HTR-8/SVneo (cell line): ENCODE measurements around the gene TRIM58.
A peak's percentile ranks its signal among the peaks of the same experiment; 100 is the strongest.

Experiments used
- DNase-seq: peaks from one replicate; pipeline ENCODE4 v3.0.0; 2011; ENCODE audit warnings: low spot score, mixed read lengths; ENCODE audit not compliant: insufficient read length
- FAIRE-seq: peaks from 2 replicates; lab custom pipeline; 2011; peaks lifted over from hg19 to GRCh38; lab: Jason Lieb, UNC

The TRIM58 gene

DNA sequence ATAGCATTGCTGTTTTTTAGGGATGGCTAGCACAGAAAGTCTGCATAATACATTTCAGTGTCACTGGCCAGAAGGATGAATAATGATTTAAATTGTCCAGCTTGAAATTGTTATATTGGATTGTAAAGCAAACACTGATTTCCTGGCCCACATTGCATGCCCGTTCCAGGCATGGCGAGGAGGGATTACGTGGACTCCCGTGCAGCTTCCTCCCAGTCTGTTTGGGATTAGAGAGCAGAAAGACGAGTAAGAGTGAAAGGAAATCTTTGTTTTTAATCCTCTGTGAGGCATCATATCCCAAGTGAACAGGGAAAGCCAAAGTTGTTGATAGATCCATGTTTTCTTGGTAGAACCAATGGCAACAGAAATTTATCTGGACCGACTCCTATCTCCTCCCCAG, 8.4 kb downstream of the TRIM58 start:
- FAIRE-seq (no peak), DNase-seq (no peak)

DNA sequence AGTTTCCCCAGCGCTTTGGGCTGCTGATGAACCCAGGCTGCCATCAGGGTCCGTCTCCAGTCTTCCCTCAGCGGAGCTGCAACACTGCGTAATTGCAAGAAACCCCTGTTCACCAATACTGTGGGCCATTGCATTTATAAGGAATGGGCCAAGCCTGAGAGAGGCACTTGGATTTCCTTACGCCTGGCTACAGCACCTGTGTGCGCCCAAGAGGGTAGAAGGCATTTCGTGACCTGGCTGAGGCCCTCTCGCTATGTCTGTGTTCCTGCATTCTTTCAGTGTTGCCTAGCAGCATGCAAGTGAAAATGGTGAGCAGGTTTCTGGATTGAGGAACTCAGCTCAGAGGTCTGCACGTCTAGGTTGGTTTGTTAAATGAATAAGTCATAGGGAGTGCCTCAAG, 26.4 kb downstream of the TRIM58 start:
- FAIRE-seq: no peak
- no peak for DNase-seq

DNA sequence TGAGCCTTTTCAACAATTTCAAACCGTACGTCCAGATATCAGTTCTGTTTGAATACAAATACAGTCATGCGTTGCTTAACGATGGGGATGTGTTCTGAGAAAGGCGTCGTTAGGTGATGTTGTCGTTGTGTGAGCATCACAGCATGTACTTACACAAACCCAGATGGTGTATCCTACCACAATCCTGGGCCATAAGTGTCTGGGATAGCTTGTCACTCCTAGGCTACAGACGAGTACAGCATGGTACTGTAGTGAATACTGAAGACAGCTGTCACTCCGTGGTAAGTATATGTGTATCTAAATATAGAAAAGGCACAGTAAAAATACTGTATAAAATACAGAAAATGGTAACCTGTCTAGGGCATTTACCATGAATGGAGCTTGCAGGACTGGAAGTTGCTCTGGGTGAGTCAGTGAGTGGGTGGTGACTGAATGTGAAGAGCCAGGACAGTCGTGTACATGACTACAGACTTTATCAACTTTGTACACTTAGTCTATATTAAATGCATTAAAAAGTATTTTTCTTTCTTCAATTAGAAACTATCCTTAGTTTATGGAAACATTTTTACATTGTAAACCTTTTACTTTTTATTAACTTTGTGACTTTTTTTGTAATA, 27.9 kb downstream of the TRIM58 start:
- peak; percentile 79 for FAIRE-seq

DNA sequence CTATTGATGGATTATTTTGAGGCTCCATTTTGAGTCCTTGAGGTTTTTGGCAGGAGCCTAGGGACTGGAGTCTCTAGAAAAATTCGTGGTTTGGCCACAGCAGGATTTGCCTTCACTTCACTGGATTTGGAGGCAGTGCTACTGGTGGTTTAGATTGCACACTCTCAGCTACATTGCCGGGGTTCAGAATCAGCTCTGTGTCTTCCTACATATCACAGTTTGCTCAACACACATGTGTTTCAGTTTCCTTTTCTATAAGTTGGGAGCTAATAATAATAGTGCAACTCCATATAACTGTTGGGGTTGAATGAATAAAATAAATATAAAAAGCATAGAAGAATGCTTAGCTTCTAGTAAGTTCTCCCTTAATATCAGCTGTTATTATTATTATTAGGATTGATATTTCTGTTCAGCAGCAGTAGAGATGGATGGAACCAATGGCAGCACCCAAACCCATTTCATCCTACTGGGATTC, 38.2 kb downstream of the TRIM58 start, which contains the start of gene OR2W3:
Gene OR2W3, plus strand, starts transcription at position 425 of the 475 bp plus-strand sequence. Its CDS starts 0 bp downstream, at position 425.
- FAIRE-seq (no peak), DNase-seq (no peak)

More for the DNA sequence above, 27.9 kb downstream of the TRIM58 start:
- DNase-seq: no peak

DNA sequence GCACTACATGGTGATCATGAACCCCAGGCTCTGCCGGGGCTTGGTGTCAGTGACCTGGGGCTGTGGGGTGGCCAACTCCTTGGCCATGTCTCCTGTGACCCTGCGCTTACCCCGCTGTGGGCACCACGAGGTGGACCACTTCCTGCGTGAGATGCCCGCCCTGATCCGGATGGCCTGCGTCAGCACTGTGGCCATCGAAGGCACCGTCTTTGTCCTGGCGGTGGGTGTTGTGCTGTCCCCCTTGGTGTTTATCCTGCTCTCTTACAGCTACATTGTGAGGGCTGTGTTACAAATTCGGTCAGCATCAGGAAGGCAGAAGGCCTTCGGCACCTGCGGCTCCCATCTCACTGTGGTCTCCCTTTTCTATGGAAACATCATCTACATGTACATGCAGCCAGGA, 39.0 kb downstream of the TRIM58 start:
- FAIRE-seq (no peak), DNase-seq (no peak)

DNA sequence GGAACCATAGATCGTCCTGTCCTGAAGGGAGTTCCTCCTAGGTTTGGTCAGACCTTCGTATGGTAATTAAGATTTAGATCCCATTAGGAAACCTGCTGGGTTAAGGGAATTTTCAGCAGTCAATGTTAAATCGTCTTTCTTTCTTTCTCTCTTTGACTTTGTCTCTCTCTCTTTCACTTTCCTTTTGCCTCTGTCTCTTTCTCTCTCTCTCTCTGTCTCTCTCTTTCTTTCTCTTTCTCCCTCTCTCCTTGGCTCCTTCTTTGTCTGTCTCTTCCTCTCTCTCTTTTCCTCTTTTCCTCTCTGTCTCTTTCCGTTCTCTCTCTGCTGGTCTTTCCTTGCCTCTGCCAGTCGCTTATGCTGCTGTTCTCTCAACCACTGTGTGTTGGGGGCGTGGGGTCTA, 47.1 kb downstream of the TRIM58 start:
- FAIRE-seq: no peak
- no peak for DNase-seq

DNA sequence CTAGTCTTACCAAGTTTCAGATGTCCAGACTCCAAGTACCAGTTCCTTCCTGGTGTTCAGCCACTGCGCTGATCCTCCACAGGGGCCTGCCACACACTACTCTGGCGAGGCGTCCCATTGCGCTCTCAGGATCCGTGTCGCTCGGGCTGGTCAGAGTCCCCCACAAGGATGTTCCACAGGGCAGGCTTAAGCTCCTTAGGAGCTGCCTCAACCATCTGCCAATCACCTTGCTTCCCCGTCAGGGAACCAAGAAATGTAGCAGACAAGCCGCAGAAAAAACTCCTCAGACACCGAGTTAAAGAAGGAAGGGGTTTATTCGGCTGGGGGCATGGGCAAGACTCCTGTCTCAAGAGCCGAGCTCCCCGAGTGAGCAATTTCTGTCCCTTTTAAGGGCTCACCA, 48.2 kb downstream of the TRIM58 start:
- DNase-seq (no peak), FAIRE-seq (no peak)

DNA sequence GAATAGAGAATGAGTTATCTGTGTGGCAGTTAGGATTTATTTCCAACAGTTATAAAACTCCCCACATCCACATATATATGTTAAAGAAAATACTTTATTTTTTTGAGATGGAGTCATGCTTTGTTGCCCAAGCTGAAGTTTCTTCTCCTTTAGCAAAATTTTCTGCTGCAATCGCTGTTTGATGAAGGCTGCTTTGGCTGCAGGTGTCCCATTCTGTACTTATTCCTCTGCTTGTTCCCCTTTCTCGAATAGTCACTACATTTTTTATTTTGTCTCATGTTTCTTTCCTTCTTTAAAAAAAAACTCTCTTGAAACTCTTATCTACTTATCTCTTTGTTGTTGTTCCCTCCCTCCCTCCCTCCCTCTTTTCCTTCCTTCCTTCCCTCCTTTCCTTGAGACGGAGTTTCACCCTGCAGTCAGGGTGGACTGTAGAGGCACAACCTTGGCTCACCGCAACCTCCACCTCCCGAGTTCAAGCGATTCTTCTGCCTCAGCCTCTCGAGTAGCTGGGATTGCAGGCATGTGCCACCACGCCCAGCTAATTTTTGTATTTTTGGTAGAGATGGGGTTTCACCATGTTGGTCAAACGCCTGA, 49.0 kb downstream of the TRIM58 start:
- FAIRE-seq: no peak

DNA sequence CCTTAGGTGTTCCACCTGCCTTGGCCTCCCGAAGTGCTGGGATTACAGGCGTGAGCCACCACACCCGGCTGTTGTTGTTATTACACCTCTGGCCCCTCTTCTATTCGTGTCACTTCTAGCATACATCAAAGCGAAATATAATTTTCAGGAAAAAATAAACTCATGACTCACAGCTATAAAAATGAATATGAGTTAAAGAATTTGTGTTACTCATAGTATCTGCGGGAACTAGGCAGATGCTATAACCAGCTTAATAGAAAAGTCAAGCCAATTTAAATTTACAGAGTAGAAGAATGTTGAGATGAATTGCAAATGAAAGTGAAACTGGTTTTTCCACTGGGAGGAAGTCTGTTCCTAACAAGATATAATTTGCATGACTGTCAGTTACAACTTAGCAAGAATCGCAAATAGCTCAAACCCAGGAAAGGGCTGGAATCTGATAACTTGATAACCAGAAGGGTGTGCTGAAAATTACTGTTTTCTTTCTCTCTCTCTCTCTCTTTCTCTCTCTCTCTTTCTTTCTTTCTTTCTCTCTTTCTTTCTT, 49.6 kb downstream of the TRIM58 start:
- FAIRE-seq (peak; percentile 46), DNase-seq (peak; percentile 78)

More for the DNA sequence above, 49.0 kb downstream of the TRIM58 start:
- no peak for DNase-seq

DNA sequence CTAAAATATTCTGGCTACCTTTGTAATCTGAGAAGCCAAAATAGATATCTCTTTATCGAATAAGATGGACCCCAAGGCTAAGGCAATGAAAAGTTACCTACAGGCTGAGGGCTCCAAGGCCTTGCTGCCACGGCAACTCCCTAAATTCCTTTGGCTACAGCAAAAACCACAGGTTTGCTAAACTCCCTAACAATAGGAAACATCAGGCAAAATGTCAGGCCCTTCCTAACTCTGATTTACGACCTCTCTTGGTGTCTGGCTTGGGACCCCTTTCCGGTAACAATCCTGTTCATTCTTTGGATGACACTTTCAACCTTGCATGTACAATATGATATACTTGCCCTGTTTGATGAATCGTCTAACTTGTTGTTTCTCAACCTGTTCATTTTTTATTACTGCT, 51.8 kb downstream of the TRIM58 start:
- DNase-seq (no peak), FAIRE-seq (peak; percentile 31)

DNA sequence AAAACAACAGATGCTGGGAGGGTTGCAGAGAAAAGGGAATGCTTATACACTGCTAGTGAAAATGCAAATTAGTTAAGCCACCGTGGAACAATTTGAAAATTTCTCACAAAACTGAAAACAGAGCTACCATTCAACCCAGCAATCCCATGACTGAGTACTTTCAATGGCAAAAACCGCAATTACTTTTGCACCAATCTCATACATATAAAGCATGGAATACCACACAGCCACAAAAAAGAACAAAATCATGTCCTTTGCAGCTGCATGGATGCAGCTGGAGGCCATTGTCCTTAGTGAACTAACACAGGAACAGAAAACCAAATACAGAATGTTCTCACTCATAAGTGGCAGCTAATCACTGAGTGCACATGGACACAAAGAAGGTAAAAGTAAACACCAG, 56.8 kb downstream of the TRIM58 start:
- FAIRE-seq (no peak), DNase-seq (no peak)

DNA sequence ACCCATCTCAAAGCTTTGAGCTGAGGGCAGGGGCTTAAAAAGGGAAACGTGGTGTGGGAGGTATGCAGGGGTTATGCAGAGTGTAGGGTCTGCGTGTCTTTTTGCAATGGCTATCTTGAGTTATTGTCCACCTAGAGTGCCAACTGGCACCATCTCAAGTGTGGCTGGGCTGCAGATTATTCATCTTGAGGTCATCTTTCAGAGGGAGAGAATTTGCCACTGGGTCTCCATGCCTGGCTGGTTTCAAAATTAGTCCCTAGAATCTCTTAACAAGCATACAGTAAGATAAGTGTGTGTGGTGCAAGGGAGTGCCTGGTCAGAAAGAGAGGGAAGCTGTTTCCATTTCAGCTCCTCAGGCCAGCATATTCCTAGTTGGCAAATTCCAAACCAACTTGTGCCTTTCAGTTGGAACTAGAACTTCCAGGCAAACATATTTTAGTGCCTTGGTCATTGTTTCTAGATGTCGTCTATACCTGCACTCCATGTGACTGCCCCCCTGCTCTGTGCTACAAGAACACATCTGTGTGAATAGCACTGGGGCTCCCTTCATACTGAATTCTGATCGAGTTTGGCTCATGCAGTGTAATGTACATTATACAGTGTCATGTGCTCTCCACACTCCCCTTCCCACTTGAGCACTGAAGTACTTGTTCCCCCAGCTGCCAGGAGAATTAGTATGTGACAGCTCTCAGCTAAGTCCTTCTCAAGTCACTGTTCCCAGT, 58.1 kb downstream of the TRIM58 start:
- FAIRE-seq: peak; percentile 38
- peak; percentile 25 for DNase-seq

DNA sequence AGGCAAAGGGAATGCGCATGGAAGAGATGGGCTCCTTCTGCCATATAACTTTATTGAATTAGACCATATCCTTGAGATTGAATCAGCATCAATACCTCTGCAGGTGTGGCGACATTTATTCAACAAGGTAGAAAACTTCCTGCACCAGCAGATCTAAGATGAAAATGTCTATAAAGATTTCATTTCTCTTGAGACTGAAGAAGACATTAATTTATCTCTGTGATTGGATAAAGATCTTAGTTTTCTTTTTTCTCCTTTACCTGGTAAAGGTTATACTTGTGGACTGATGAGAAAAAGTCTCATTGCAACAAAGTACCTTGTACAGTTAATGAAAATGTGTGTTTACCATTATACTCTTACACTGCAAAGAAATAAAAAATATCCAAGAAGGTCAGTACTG, 63.0 kb downstream of the TRIM58 start, which contains the start of gene OR2T8:
Gene OR2T8, plus strand, starts transcription at position 301 of the 400 bp plus-strand sequence. CDS start 766 bp downstream, outside the sequence.
- no peak for FAIRE-seq
- no peak for DNase-seq

DNA sequence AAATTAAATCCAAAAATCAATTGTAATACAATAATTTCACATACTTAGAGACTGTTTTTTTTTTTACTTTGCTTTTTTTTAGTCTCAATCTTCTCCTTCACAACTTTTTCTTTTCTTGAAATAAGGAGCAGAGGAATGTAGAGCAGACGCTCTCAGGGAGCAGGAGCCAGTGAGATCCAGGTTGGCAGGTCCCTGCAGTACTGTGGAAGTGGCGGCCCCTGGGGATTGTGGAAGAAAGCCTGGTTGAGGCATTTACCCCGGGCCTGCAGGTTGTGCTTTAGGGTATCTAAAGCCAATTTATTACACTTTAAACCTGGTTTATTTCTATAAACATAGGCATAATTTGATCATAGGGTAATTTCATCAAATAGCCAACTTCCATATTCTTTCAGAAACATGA, 67.0 kb downstream of the TRIM58 start:
- DNase-seq: no peak
- no peak for FAIRE-seq

DNA sequence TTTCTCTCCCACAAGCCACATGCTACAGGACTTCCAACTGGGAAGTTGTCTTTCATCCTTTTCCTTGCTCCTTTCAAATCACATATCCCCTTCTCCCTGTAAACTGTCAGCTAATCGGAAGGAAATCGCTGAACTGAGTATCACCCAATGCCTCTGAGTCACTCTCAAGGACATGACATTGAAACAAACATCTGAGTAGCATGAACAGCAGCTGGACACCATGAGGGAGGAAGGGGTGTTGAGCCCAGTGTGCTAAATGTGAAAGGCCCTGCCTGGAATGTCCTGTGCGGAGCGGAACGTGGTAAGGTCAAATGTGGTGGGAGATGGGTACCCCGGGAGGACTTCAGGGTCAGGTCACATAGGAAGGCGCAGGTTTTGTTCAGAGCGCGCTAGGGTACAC, 67.9 kb downstream of the TRIM58 start, which contains the start of gene OR2AJ1:
Gene OR2AJ1, plus strand, starts transcription at position 22 of the 400 bp plus-strand sequence. CDS start 8,880 bp downstream, outside the sequence.
- DNase-seq (no peak), FAIRE-seq (no peak)
